ENCODE data around the gene NECAB3. TPM values are rescaled to one million over a fixed set of nuclear protein-coding genes. Genes with fewer than 3 reads are reported as not detected.
A peak's percentile ranks its signal among the peaks of the same experiment; 100 is the strongest.

Gene NECAB3
- total RNA-seq, 1 donor from 2014 or later = 146 TPM

- Mint-ChIP-seq H3K9me3 (ENCODE audit: unreplicated experiment) (no peaks in the 10 kb centered on the region), H3K4me1 (ENCODE audit: low read depth, unreplicated experiment) (peaks cover 15% of the 10 kb centered on the region), H3K4me3 (ENCODE audit: unreplicated experiment) (no peak overlapping the region), H3K27ac (ENCODE audit: unreplicated experiment) (no peak overlapping the region), H3K36me3 (ENCODE audit: unreplicated experiment) (no peaks in the 10 kb centered on the region), H3K27me3 (ENCODE audit: unreplicated experiment) (peaks cover 3% of the 10 kb centered on the region)
- DNase-seq = no peak
- no peak for TF ChIP-seq CTCF (IDR thresholded peaks at IDR 0.05; ENCODE audit: partially characterized antibody, unreplicated experiment)
These were observed 35.2 kb upstream of the NECAB3 start for GRCh38 chr20:33709398-33709797.

- DNase-seq = no peak
- H3K4me1 Mint-ChIP-seq (ENCODE audit: low read depth, unreplicated experiment) = peaks cover 23% of the 10 kb centered on the region
- H3K27ac Mint-ChIP-seq (ENCODE audit: unreplicated experiment) = no peak overlapping the region
- H3K36me3 Mint-ChIP-seq (ENCODE audit: unreplicated experiment) = peaks cover 3% of the 10 kb centered on the region
- H3K27me3 Mint-ChIP-seq (ENCODE audit: unreplicated experiment) = peaks cover 4% of the 10 kb centered on the region
- TF ChIP-seq CTCF (IDR thresholded peaks at IDR 0.05; ENCODE audit: partially characterized antibody, unreplicated experiment) = no peak
- peaks cover 4% of the 10 kb centered on the region for H3K9me3 Mint-ChIP-seq (ENCODE audit: unreplicated experiment)
- H3K4me3 Mint-ChIP-seq (ENCODE audit: unreplicated experiment) = no peak overlapping the region
These were observed 33.4 kb upstream of the NECAB3 start for GRCh38 chr20:33707668-33708067.

GRCh38 chr20:33704197-33704924 is 30.1 kb upstream of the NECAB3 start:
- DNase-seq = no peak
- Mint-ChIP-seq H3K4me1 (ENCODE audit: low read depth, unreplicated experiment) (peaks cover 16% of the 10 kb centered on the region), H3K36me3 (ENCODE audit: unreplicated experiment) (peaks cover 4% of the 10 kb centered on the region), H3K27ac (ENCODE audit: unreplicated experiment) (no peak overlapping the region), H3K4me3 (ENCODE audit: unreplicated experiment) (no peak overlapping the region), H3K9me3 (ENCODE audit: unreplicated experiment) (peaks cover 9% of the 10 kb centered on the region), H3K27me3 (ENCODE audit: unreplicated experiment) (peaks cover 12% of the 10 kb centered on the region)
- TF ChIP-seq CTCF (IDR thresholded peaks at IDR 0.05; ENCODE audit: partially characterized antibody, unreplicated experiment) = no peak

- no peak for DNase-seq
- peaks cover 4% of the 10 kb centered on the region for H3K36me3 Mint-ChIP-seq (ENCODE audit: unreplicated experiment)
- H3K4me3 Mint-ChIP-seq (ENCODE audit: unreplicated experiment) = no peak overlapping the region
- TF ChIP-seq CTCF (IDR thresholded peaks at IDR 0.05; ENCODE audit: partially characterized antibody, unreplicated experiment) = no peak
- peaks cover 13% of the 10 kb centered on the region for H3K4me1 Mint-ChIP-seq (ENCODE audit: low read depth, unreplicated experiment)
- H3K27me3 Mint-ChIP-seq (ENCODE audit: unreplicated experiment) = peaks cover 12% of the 10 kb centered on the region
- peak overlapping the region; percentile 98 for H3K27ac Mint-ChIP-seq (ENCODE audit: unreplicated experiment)
- peaks cover 9% of the 10 kb centered on the region for H3K9me3 Mint-ChIP-seq (ENCODE audit: unreplicated experiment)
These were observed 29.4 kb upstream of the NECAB3 start for GRCh38 chr20:33703498-33704137.

GRCh38 chr20:33702861-33703260 is 28.6 kb upstream of the NECAB3 start:
- Mint-ChIP-seq H3K4me3 (ENCODE audit: unreplicated experiment) (peak overlapping the region; percentile 84), H3K9me3 (ENCODE audit: unreplicated experiment) (peaks cover 11% of the 10 kb centered on the region), H3K27ac (ENCODE audit: unreplicated experiment) (peak overlapping the region; percentile 98), H3K36me3 (ENCODE audit: unreplicated experiment) (peaks cover 4% of the 10 kb centered on the region), H3K4me1 (ENCODE audit: low read depth, unreplicated experiment) (peaks cover 13% of the 10 kb centered on the region), H3K27me3 (ENCODE audit: unreplicated experiment) (peaks cover 12% of the 10 kb centered on the region)
- no peak for TF ChIP-seq CTCF (IDR thresholded peaks at IDR 0.05; ENCODE audit: partially characterized antibody, unreplicated experiment)
- DNase-seq = peak; percentile 75
